C4-2B (cell line): Measurements from ENCODE around the gene PRIM2.

Experiments used
- CTCF ChIP-seq: fragments of 450-650 bp; conservative IDR thresholded peaks from 2 replicates; pipeline ENCODE4 v1.5.1; 2017; ENCODE audit warnings: mild to moderate bottlenecking
- ZFX ChIP-seq: fragments of 450-650 bp; IDR thresholded peaks from 2 replicates; pipeline ENCODE4 v1.6.1; 2017

DNA sequence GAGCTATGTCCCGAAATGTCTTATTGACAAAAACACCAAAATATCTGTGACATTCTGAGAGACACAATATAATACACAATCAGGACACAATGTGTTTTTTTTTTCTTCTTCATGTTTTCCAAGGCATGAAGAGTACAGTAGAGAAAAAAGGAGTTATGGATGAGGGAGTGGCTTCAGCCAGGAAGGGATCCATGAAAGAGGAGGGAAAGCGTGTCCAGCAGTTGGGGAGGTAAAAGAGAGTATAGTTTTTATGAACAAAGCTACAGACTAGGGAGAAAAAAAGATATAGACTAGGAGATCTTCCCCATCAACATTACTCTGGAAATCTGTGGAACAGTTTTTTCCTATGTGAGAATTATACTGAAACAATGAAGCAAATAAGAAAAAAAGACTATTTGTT, 38.9 kb upstream of the PRIM2 start:
- no peak for TF ChIP-seq CTCF
- TF ChIP-seq ZFX, result no peak
